Activated CD8-positive, alpha-beta memory T cell treated with anti-CD3 and anti-CD28 coated beads, Interleukin-2, amount 50 U/mL, for 24 hours (primary cell): ENCODE measurements around the gene ATRIP.
A peak's percentile ranks its signal among the peaks of the same experiment; 100 is the strongest.
"Not testable (repeated sequence)": the region's sequence is repeated elsewhere in the genome, so short reads cannot be mapped to it uniquely, and the experiment has no call there.

Experiments used
- DNase-seq: peaks from one replicate; pipeline ENCODE4 v3.0.0-alpha.2; 2020; ENCODE audit errors: extremely low read depth

The ATRIP gene

DNA sequence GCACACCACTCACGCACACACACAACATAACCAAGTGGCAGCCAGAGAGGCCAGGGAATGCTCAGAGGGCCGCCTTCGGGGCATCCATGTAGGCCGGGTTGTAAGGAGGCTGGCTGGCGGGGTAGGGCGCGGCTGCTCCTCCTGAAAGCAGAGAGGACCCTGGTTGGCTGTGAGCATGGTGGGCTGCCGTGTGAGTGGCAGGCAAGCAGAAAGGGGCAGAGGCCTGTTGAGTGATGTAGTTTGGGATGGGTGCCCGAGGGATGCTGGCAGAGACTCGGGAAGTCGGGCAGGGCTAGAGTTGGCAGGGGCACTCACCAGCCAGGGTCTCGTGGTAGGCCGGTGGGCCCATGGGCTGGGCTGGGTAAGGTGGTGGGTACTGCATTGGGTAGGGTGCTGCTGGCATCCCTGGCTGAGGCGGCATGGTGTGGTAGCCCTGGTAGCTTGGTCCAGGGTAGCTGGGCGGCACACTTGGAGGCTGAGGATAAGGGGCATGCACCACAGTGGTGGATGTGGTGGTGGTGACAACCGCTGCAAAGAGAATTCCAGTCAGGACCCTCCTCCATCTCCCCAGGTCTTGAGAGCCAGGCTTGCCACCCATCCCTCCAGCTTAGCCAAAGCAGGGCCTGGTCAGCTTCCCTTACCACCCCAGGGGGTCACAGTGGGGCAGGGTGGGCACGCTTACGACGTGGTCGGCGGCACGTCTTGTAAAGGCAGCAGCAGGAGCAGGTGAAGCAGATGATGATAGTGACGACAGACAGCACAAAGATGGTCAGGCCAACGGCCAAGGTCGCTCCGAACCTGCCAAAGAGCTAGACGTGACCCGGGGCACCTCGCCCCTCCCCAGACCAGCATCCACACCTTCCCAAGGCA lies 22.7 kb downstream of the ATRIP start:
- no peak for DNase-seq

DNA sequence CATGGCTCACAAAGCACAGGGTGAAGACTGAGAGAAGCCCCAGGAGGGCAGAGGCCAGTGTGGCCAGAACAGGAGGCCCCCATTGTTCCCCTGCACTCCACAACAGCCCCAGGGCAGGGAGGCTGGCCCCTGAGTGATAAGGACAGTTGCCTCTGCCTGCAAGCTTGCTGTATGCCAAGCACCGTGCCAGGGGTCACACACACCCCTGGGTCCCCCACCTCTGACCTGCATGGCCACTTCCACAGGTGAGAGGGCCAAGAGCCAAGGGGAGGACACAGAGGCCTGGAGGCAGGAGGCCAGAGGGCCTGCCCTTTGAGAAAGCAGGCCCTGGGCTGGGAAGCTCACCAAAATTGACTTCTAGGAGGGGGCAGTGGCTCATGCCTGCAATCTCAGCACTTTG lies 23.7 kb downstream of the ATRIP start:
- DNase-seq = no peak

DNA sequence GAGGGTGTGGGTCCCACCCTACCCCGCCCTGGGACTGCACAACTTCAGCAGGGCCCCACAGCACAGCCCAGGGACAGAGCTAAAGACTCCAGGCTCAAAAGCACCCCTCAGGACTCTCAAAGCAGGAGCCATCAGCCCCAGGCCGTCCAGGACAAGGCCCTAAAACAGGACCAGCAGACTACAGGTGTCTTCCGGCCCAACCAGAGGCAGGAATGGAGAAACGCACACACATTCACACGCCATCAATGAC lies 26.1 kb downstream of the ATRIP start:
- no peak for DNase-seq

DNA sequence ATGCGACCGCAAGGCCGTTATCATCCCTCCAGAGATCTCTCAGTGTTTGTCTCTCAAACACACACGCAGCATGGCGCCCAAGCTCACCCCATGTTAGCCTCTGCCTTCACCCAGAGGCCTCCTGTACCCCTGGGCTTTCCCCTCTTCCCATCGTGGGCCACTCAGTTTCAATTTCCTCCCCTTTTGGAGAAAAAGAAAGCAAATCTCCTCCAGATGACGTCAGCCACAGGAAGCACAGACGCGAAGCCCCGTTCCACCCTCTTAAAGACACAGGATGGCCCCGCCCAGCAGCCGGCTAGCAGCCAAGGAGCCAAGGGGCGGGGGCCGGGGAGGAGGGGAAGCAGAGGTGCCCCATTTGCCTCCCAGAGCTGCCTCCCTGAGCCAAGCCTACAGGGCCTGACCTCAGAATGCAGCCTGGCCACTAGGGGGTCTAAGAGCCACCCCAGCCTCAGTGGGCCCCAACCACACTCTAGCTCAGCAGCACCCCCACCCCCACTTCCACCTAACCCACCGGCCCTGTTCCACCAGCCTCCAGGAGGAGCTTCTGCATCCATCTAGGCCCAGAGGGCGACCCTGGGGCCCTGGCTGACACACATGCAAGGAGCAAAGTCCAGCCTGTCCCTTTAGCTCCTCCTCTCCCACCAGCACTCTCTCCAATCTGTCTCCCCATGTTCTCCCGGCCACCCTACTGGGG lies 26.5 kb downstream of the ATRIP start:
- peak; percentile 89 for DNase-seq

DNA sequence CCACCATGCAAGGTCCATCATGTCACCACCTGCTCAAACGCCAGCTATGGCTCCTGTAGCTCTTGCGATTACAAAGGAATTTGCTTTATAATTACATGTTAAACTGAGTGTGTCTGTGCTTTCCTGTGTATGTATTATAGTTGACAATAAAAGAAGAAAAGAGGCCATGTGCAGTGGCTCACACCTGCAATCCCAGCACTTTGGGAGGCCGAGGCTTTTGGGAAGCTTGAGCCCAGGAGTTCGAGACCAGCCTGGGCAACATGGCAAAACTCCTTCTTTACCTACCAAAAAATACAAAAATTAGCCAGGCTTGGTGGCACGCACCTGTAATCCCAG lies 27.0 kb downstream of the ATRIP start:
- DNase-seq = no peak

DNA sequence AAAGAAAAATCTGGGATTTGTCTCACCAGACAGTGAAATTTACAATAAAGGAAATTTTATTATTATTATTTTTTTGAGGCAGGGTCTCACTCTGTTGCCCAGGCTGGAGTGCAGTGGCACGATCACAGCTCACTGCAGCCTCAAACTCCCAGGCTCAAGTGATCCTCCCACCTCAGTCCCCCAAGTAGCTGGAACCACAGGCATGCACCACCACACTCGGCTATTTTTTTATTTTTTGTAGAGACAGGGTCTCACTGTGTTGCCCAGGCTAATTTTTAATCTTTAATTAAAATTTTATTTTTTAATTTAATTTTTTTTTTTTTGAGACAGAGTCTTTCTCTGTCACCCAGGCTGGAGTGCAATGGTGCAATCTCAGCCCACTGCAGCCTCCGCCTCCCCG lies 27.5 kb downstream of the ATRIP start:
- not testable (repeated sequence) for DNase-seq

DNA sequence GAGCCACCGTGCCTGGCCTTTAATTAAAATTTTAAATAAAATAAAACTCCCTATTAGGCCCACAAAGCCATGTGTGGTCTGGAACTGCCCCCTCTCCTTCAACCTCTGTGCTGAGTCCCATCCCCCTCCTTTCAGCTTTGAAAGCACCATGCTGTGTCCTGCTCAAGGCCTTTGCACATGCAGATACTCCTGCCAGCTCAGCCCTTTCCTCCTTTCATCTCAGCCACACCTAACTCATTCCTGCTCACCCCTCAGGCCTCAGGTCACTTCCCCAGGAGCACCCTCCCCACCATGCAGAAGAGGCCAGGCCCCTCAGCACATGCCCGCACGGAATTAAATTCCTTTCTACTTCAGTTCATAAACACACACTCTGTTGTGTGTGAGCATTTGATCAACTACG lies 28.1 kb downstream of the ATRIP start:
- DNase-seq = no peak

DNA sequence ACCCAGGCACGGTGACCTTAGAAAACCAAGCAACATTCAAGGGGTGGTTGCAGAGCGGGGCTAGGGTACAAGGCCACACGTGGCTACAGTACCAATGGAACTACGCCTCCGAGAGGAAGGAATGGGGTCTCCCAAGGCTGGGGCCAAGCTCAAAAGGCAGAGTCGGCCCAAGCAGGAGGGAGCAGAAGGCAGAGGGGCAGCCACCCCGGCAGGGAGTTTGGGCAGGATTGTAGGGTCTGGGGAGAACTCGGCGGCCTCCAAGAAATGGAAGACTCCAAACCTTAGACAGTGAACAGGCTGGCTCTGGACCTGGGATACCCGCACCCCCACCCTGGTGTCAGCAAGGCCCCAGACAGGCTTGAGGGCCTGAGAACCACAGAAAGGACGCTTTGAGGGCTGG lies 28.7 kb downstream of the ATRIP start:
- no peak for DNase-seq

DNA sequence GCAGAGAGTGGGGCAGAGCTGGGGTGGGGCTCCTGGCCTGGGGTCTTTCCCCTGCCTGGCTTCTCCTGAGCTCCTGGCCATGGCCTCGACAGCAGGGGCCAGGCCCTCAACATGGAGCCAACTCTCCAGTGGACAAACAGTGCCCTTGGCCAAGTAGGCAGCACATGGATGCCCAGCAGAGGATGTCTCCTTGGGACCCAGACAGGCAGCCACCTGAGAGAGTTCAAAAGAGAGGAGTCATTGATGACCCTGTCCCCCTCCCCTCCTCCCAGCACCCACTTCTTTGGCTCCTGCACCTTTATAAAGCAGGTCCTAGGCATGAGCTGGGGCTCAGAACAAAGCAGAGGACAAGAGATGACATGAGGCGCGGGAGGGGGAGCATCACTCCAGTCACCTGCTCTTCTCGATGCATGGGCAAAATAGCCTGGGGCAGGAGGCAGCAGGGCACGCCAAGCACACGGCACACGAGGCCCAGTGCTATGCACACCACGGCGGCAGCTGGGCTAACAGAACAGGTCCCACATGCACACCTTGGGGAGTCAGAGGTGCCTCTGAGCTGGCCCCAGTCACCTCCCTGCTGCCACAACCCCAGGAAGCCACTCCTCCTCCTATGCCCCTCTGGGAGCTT lies 30.0 kb downstream of the ATRIP start:
- no peak for DNase-seq

DNA sequence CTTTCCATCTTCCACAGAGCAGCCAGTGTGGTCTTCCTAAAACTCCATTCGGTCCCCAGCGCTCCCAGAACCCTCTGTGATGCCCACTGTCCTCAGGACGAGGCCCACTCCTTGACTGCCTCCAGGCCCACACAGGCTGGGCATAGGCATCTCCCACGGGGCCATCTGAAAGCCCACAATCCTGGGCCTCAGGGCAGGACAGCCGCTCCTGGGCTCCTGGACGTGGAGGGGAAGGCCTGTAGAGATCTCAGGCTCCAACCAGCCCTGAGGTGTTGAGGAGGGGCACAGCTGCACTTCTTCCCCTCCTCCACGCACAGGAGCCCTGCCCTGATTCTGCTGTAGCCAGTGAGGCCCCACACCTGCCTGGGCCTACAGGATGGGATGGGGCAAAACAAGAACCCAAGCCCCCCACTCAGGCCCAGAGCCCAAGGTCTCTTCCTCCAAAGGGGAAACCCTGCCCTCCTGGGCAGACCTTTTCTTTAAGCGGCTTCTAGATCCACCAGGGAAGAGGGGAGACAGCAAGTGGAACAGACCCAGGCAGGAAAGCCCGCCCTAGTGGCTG lies 31.5 kb downstream of the ATRIP start:
- no peak for DNase-seq

DNA sequence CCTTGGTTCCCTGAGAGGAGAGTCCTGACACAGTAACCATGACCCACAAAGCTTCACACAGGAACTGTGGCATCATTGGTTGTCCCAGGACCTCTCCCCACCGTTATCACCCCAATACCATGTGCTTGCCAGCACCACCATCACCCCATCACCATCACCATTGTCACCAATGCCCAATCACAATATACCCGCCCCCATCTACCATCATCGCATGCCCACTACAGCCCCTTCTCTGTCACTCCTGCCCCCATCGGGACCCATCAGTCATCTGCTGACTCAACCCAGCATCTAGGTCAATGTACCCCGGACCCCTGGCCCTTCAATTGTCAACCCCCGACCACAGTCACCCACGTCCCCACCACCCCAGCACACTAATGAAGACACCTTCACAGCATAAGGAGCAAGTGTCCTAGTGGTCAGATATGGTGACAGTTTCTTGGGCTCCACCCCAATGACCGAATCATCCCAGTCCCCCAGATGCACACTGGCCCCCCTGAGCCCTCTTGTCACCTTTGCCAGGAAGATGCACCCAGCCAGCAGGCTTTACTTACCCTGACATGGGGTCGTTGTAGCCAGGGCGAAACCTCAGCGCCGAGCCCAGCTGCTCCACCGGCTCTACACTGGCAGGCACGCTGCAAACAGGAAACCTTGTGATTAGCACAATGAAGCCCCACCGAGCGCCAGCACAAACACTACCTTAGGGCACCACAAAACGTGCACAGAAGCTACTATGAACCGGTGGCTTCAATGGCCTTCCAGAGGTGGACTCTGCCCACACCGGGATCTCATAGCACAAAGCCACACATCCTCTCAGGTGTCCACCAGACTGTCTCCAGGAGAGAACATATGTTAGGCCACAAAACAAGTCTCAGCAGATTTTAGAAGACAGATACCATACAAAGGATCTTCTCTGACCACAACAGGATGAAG lies 32.4 kb downstream of the ATRIP start:
- no peak for DNase-seq

DNA sequence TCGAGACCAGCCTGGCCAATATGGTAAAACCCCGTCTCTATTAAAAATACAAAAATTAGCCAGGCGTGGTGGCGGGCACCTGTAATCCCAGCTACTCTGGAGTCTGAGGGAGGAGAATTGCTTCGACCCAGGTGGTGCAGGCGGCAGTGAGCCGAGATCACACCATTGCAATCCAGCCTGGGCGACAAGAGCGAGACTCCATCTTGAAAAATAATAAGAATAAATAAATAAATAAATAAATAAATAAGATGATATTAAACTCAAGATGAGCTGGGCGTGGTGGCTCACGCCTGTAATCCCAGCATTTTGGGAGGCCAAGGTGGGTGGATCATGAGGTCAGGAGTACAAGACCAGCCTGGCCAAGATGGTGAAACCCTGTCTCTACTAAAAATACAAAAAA lies 34.4 kb downstream of the ATRIP start:
- not testable (repeated sequence) for DNase-seq

DNA sequence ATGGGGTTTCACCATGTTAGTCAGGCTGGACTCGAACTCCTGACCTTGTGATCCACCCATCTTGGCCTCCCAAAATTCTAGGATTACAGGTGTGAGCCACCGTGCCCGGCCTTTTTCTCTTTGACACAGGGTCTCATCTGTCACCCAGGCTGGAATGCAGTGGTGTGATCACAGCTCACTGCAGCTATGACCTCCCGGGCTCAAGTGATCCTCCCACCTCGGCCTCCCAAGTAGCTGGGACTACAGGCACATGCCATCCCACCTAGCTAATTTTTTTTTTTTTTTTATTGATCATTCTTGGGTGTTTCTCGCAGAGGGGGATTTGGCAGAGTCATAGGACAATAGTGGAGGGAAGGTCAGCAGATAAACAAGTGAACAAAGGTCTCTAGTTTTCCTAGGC lies 36.3 kb downstream of the ATRIP start:
- DNase-seq = not testable (repeated sequence)

DNA sequence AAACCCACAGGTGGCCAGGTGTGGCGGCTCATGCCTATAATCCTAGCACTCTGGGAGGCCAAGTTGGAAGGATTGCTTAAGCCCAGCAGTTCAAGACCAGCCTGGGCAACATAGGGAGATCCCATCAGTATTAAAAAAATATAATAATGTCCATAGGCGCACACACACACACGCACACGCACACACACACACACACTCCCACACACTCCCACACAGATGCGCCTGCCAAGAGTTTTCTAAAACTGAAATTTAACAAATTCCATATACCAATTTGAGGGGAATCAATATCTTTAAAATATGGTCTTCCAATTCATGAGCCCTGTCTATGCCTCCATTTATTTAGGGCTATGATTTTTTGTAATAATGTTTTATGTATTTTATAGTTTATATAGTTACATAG lies 40.4 kb downstream of the ATRIP start:
- DNase-seq = no peak

DNA sequence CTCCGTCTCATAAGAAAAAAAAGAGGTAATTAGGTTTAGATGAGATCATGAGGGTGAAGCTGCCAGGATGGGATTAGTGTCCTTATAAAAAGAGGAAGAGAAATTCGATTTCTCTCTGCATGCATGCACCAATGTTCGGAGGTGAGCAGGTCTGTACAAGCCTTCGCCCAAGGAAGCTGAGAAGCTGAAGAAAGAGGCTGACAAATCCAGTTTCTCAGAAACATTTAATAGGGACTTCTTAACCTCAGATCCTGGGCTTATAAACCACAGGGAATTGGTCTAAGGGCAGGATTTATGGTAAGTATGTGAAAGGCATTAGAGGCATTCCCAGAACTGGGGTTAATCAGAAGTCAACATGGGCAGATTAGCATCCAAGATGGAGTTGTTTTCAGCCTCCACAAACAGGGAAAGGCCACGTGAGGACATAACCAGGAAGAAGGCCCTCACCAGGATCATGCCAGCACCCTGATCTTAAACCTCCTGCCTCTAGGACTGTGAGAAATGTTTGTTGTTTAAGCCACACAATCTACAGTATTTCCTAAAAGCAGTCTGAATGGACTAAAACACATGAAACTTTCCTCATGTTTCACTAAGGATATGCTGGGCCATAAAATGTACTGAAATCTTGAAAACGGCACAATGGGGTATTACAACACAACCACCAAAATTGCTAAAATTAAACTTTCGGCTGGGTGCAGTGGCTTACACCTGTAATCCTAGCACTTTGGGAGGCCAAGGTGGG lies 46.1 kb downstream of the ATRIP start:
- no peak for DNase-seq

DNA sequence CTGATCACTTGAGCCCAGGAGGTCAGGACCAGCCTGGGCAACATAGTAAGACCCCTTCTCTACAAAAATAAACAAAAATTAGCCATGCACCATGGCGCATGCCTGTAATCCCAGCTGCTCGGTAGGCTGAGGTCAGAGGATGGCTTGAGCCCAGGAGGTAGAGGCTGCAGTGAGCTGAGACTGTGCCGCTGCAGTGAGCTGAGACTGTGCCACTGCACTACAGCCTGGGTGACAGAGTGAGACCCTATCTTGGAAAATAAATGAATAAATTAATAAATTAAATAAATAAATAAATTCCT lies 46.6 kb downstream of the ATRIP start:
- no peak for DNase-seq

DNA sequence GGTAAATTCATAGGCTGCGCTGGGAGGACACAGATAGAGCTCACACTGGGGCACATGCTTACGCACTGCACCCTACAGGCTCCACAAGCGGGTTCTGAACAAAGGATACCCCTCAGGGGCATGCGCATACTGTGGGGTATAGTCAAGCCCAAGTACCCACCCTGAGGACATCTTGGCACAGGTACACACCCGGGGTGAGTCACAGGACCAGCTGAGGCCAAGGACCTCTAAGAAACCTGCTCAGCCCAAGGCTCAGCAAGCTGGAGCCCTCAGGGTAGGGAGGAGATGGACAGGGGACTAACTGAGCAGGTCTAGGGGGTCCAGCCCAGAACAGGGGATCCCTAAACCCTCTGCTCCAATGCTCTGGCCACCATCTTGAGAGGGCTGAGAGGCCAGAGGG lies 54.1 kb downstream of the ATRIP start:
- DNase-seq = no peak

DNA sequence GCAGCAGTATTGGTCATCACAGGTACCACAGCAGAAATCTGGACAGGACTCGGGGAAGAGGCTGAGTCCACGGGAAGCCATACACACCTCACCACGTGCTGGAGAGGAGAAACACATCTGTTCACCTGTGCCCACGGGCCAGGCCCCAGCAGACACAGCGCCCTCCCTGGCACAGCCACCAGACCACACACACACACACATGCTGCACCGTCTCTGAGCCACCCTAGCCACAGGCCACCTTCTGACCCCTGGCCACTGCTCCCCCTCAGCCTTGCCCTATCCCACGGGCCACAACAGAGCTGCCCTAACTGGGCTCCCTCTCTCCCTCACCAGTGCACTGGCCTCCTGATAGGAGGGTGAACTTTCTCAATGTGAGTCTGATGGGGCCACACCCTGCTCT lies 54.7 kb downstream of the ATRIP start:
- DNase-seq = no peak

DNA sequence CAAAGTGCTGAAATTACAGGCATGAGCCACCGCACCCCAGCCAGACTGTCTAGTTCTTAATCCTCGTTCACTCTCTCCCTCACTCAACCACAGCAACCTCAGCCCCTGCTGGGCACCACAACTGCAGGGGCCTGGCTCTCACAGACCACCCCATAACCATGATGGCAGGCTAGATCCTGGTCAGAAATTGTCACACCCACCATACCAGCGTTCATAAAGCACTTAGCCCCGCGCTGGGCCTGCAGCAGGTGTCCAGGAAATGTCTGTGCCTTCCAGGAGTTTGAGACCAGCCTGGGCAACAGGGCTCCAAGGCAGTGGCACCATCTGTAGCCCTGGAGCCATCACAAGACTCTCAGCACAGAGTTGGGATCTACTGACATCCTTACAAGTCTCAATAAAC lies 55.6 kb downstream of the ATRIP start:
- no peak for DNase-seq

DNA sequence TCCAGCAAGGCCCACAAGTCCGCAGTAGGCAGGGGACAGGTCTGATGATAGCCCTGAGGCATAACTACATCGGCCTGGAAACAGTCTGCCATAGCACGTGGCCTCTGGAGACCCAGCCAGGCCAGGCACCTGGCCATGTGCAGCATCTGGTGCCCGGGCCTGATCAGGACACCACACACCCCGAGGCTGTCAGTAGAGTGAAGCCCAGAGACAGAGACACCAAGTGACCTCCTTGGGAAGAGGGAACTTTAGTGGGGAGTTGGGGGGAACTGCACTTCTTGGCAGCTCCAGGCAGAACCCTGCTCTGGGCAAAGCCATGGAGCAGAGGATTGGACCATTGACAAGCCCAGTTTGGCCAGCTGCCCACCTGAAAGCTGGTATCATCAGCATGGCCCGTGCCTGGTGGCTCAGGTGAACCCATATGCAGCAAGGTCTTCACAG lies 56.2 kb downstream of the ATRIP start:
- no peak for DNase-seq

DNA sequence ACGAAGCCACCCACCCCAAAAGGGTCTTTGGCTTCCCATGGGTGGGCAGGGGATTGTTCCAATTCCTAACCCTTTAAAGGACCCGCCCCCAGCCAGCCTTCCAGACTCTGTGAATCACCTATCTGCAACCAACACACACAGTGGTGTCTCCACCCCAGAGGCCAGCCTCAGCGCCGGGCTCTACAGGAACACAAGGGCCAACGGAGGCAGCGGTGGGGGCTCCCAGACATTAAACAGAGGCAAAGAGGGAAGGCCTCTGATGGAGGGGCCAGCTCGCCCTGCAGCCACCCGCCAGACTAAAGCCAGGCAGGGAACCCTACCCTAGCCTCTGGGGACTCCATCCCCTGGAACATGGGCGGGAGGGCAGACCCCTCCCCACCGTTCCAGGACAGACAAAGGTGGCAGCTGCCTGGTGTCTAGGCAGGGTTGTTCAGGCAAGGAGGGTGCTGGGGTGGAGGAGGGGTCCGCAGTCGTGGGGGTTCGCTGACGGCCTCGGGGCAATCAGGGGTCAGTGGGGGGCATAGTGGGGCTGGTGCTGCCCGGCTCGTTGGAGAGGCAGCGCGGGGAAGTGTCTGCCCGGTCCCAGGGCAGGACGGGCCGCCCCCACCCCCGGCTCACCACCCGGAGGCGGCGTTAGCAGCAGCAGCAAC lies 57.0 kb downstream of the ATRIP start:
- no peak for DNase-seq
